IMR-90 (cell line): ENCODE measurements around the gene NEK2. TPM values are rescaled to one million over a fixed set of nuclear protein-coding genes. Genes with fewer than 3 reads are reported as not detected.

ENCODE experiments used
- ATAC-seq: fragments of 200-7000 bp; cut with Tn5 transposase; 2 replicates; pipeline ENCODE4 v1.9.1; 2020; ENCODE audit warnings: low read depth, mild to moderate bottlenecking, moderate library complexity
- BruUV-seq: library from RNA; stranded (reverse); fragments of 400-500 nt; replicated peaks from 2 replicates; lab custom pipeline; 2021; lab: Mats Ljungman, UMichigan
- CTCF ChIA-PET: fragments of 300-600 bp; formaldehyde crosslinking; extraction: SDS; loops from one replicate; lab custom pipeline; 2021; ENCODE audit warnings: antibody characterized with exemption; lab: Yijun Ruan, JAX
- POLR2A ChIA-PET: fragments of 300-600 bp; sonication (Branson Sonifier 250); formaldehyde crosslinking; loops from one replicate; lab custom pipeline; 2022; ENCODE audit warnings: antibody characterized with exemption; ENCODE audit not compliant: unreplicated experiment; lab: Charles Lee
- DNase-seq: peaks from one replicate; pipeline ENCODE4 v3.0.0; 2013
- H2AFZ ChIP-seq: replicated peaks from 2 replicates; pipeline ENCODE3; 2013; ENCODE audit warnings: low read length, mild to moderate bottlenecking; ENCODE audit not compliant: poor library complexity
- H2AK5ac ChIP-seq: 2 replicates; pipeline ENCODE4 v1.6.1; 2013; ENCODE audit warnings: low read depth, low read length, inconsistent platforms
- H2AK9ac ChIP-seq: replicated peaks from 2 replicates; pipeline ENCODE3; 2013; ENCODE audit warnings: mild to moderate bottlenecking, low read depth, low read length, moderate library complexity; ENCODE audit not compliant: poor library complexity
- H2BK120ac ChIP-seq: 2 replicates; pipeline ENCODE4 v1.6.1; 2013; ENCODE audit warnings: low read depth, low read length, inconsistent platforms
- H2BK15ac ChIP-seq: 3 replicates; pipeline ENCODE4 v1.6.1; 2013; ENCODE audit warnings: low read depth, low read length, inconsistent platforms
- H2BK20ac ChIP-seq: 2 replicates; pipeline ENCODE4 v1.6.1; 2013; ENCODE audit warnings: low read depth, mild to moderate bottlenecking, inconsistent platforms, low read length, moderate library complexity
- H2BK5ac ChIP-seq: 2 replicates; pipeline ENCODE4 v1.6.1; 2013; ENCODE audit warnings: mild to moderate bottlenecking, low read depth, low read length, inconsistent platforms; ENCODE audit not compliant: poor library complexity, severe bottlenecking
- H3K14ac ChIP-seq: replicated peaks from 2 replicates; pipeline ENCODE4 v1.6.1; 2013; ENCODE audit warnings: low read depth, low read length, inconsistent platforms
- H3K18ac ChIP-seq: 2 replicates; pipeline ENCODE4 v1.6.1; 2013; ENCODE audit warnings: low read depth, low read length, control low read depth
- H3K23ac ChIP-seq: 2 replicates; pipeline ENCODE4 v1.6.1; 2013; ENCODE audit warnings: low read depth, low read length, inconsistent platforms
- H3K27ac ChIP-seq: 2 replicates; pipeline ENCODE4 v1.5.1; 2013; ENCODE audit warnings: mild to moderate bottlenecking, control low read depth, low read length; ENCODE audit not compliant: insufficient read depth
- H3K27me3 ChIP-seq: 2 replicates; pipeline ENCODE4 v1.6.1; 2013; ENCODE audit warnings: low read length; ENCODE audit not compliant: control insufficient read depth, insufficient read depth
- H3K36me3 ChIP-seq: 2 replicates; pipeline ENCODE4 v1.6.1; 2013; ENCODE audit warnings: low read length, mixed read lengths; ENCODE audit not compliant: control insufficient read depth, insufficient read depth
- H3K4ac ChIP-seq: 2 replicates; pipeline ENCODE4 v1.6.1; 2013; ENCODE audit warnings: low read depth, low read length, inconsistent platforms
- H3K4me1 ChIP-seq: 2 replicates; pipeline ENCODE4 v1.6.1; 2013; ENCODE audit warnings: low read length, mixed read lengths; ENCODE audit not compliant: control insufficient read depth, insufficient read depth
- H3K4me2 ChIP-seq: 2 replicates; pipeline ENCODE4 v1.6.1; 2013; ENCODE audit warnings: low read depth, mild to moderate bottlenecking, control low read depth, low read length, moderate library complexity
- H3K4me3 ChIP-seq: 2 replicates; pipeline ENCODE4 v1.5.1; 2013; ENCODE audit warnings: low read depth, mild to moderate bottlenecking, control low read depth, low read length, moderate library complexity; ENCODE audit not compliant: insufficient read depth
- H3K56ac ChIP-seq: 2 replicates; pipeline ENCODE4 v1.6.1; 2013; ENCODE audit warnings: low read length, inconsistent platforms; ENCODE audit not compliant: insufficient read depth; ENCODE audit errors: extremely low read depth
- H3K79me1 ChIP-seq, 2 experiments: 2 replicates each; pipeline ENCODE4 v1.6.1; 2013; ENCODE audit warnings: low read length in 2 of 2, inconsistent platforms in 1 of 2, low read depth in 1 of 2
- H3K9ac ChIP-seq: 2 replicates; pipeline ENCODE4 v1.6.1; 2013; ENCODE audit warnings: low read depth, low read length, control low read depth
- H3K9me1 ChIP-seq: 2 replicates; pipeline ENCODE4 v1.6.1; 2013; ENCODE audit warnings: low read length, inconsistent platforms; ENCODE audit not compliant: insufficient read depth
- H3K9me3 ChIP-seq: 2 replicates; pipeline ENCODE4 v1.6.1; 2013; ENCODE audit warnings: low read length; ENCODE audit not compliant: control insufficient read depth, insufficient read depth
- H4K20me1 ChIP-seq: 2 replicates; pipeline ENCODE4 v1.6.1; 2013; ENCODE audit warnings: low read length, inconsistent platforms; ENCODE audit not compliant: insufficient read depth
- H4K5ac ChIP-seq: 2 replicates; pipeline ENCODE4 v1.6.1; 2013; ENCODE audit warnings: mild to moderate bottlenecking, low read depth, low read length, control low read depth
- H4K8ac ChIP-seq, 2 experiments: 2 replicates each; pipeline ENCODE4 v1.6.1; 2013; ENCODE audit warnings: low read depth in 2 of 2, low read length in 2 of 2, control low read depth in 1 of 2, inconsistent platforms in 1 of 2
- H4K91ac ChIP-seq: 2 replicates; pipeline ENCODE4 v1.6.1; 2013; ENCODE audit warnings: low read depth, low read length, inconsistent platforms; ENCODE audit not compliant: insufficient read depth
- CEBPB ChIP-seq: IDR thresholded peaks from 2 replicates; pipeline ENCODE4 v1.6.1; 2012; ENCODE audit warnings: low read depth, low read length, improper control_type of control experiment
- CHD1 ChIP-seq: IDR thresholded peaks from 2 replicates; pipeline ENCODE4 v1.6.1; 2012; ENCODE audit warnings: low read depth, low read length, improper control_type of control experiment
- POLR2A ChIP-seq: IDR thresholded peaks from 2 replicates; pipeline ENCODE4 v1.6.1; 2012; ENCODE audit warnings: mild to moderate bottlenecking, low read depth, low read length
- RCOR1 ChIP-seq: IDR thresholded peaks from 2 replicates; pipeline ENCODE4 v1.6.1; 2012; ENCODE audit warnings: mild to moderate bottlenecking, low read length, improper control_type of control experiment; ENCODE audit not compliant: insufficient replicate concordance
- whole genome bisulfite sequencing, 2 experiments: methylation state at CpG; one replicate each; pipeline versions ENCODE4 v1.1.5 to v1.1.7; 2013; ENCODE audit warnings: missing lambda C conversion rate in 2 of 2; ENCODE audit not compliant: insufficient read length in 1 of 2; ENCODE audit errors: extremely low coverage in 2 of 2; 5-methylcytosine and 5-hydroxymethylcytosine counted together
- dilution Hi-C: fragments of 300-500 bp; cut with HindIII; formaldehyde crosslinking; loops from one replicate; pipeline ENCODE4 v1.14.3; 2018; ENCODE audit warnings: low sequenced_read_pairs; ENCODE audit not compliant: unreplicated experiment
- in situ Hi-C: fragments of 300-500 bp; cut with MboI; formaldehyde crosslinking; loops from 3 replicates; pipeline ENCODE4 v1.14.3; 2019; ENCODE audit warnings: low sequenced_read_pairs, inconsistent platforms, mixed read lengths
- intact Hi-C: fragments of 100-400 bp; cut with micrococcal nuclease; formaldehyde crosslinking; loops from 2 replicates; pipeline ENCODE4 v1.10.0; 2022
- polyA plus RNA-seq, 3 experiments: library from polyadenylated mRNA; depleted of rRNA; stranded (reverse); fragments of >200 nt; gene quantifications; 2 replicates each; pipeline ENCODE4 v1.2.3, GENCODE V29; 2012; ENCODE audit warnings: low replicate concordance in 1 of 3
- total RNA-seq: library from RNA; depleted of rRNA; stranded (reverse); fragments of >200 nt; gene quantifications from 2 replicates; pipeline ENCODE4 v1.2.3, GENCODE V29; 2012

The NEK2 gene
- total and polyA plus RNA-seq, 2 of the 4 experiments (the other 2 are of a cell fraction) = 9.9 to 26.0 TPM

- ATAC-seq = no peak
- ChIA-PET CTCF (no interaction called here), POLR2A (no interaction called here)
- no peaks in the 10 kb centered on the region for H3K9me1 ChIP-seq
- H3K79me1 ChIP-seq = no peaks in the 10 kb centered on the region
- no peak overlapping the region for H4K91ac ChIP-seq
- no peak overlapping the region for H3K9ac ChIP-seq
- H3K56ac ChIP-seq = no peak overlapping the region
- dilution Hi-C loops (no loop called here), intact Hi-C loops (no loop called here), in situ Hi-C loops (no loop called here)
- H3K18ac ChIP-seq = no peak overlapping the region
- no peak overlapping the region for H4K5ac ChIP-seq
- no peak overlapping the region for H3K4me2 ChIP-seq
- no peak for DNase-seq
- no peak overlapping the region for H3K4me3 ChIP-seq
- H3K23ac ChIP-seq = no peak overlapping the region
- no peak overlapping the region for H2AFZ ChIP-seq
- no peaks in the 10 kb centered on the region for H3K36me3 ChIP-seq
- H4K20me1 ChIP-seq = no peaks in the 10 kb centered on the region
- TF ChIP-seq POLR2A = no peak
- no peak for TF ChIP-seq RCOR1
- TF ChIP-seq CHD1 = no peak
- peak; percentile 12; the same call in 1 of the 2 replicates for TF ChIP-seq CEBPB
- H3K4me1 ChIP-seq = no peaks in the 10 kb centered on the region
- H3K9me3 ChIP-seq = no peaks in the 10 kb centered on the region
- no peak overlapping the region for H2BK5ac ChIP-seq
- no peaks in the 10 kb centered on the region for H3K27me3 ChIP-seq
- H2AK9ac ChIP-seq = no peak overlapping the region
- no peak overlapping the region for H2BK15ac ChIP-seq
- no peak overlapping the region for H2AK5ac ChIP-seq
- no TSS peak for BruUV-seq
- H4K8ac ChIP-seq = no peak overlapping the region
- no peak overlapping the region for H3K4ac ChIP-seq
- 75% methylated on average over 7 of the region's 10 CpGs; no CpG with 5 or more reads in 1 of the 2 experiments for WGBS, 2 experiments
- H2BK20ac ChIP-seq = no peak overlapping the region
- no peak overlapping the region for H3K27ac ChIP-seq
- H2BK120ac ChIP-seq = no peak overlapping the region
- no peak overlapping the region for H3K14ac ChIP-seq
These were observed 37.8 kb upstream of the NEK2 start for GRCh38 chr1:211713231-211713630.
